Lower leg skin (tissue), 4 donors: ENCODE measurements around the gene MRPL46. TPM values are rescaled to one million over a fixed set of nuclear protein-coding genes. Genes with fewer than 3 reads are reported as not detected.
A peak's percentile ranks its signal among the peaks of the same experiment; 100 is the strongest.
"Not testable (repeated sequence)": the region's sequence is repeated elsewhere in the genome, so short reads cannot be mapped to it uniquely, and the experiment has no call there.

Experiments used
- DNase-seq, 2 donors: peaks; one replicate each; pipeline ENCODE4 v3.0.0-alpha.2; 2019; ENCODE audit warnings: low spot score in 2 of 2
- H3K4me3 ChIP-seq: fragments of 200-600 bp; sonication (generic); 2 replicates; pipeline ENCODE4 v1.5.1; 2017; ENCODE audit warnings: mild to moderate bottlenecking, low read depth; ENCODE audit not compliant: poor library complexity, severe bottlenecking
- CTCF ChIP-seq, 3 donors: fragments of 450-650 bp; IDR thresholded peaks; one replicate each; pipeline ENCODE4 v1.5.1; 2016; ENCODE audit warnings: antibody characterized with exemption in 3 of 3, mild to moderate bottlenecking in 3 of 3, moderate library complexity in 2 of 3
- POLR2A ChIP-seq, 2 donors: fragments of 450-650 bp; IDR thresholded peaks; one replicate each; pipeline ENCODE4 v1.6.1; 2016 to 2017; ENCODE audit warnings: antibody characterized with exemption in 2 of 2, mild to moderate bottlenecking in 1 of 2, moderate library complexity in 1 of 2
- WGBS, 2 donors: methylation state at CpG; one replicate each; pipeline ENCODE4 v1.1.5; 2018; 5-methylcytosine and 5-hydroxymethylcytosine counted together
- intact Hi-C: fragments of 100-400 bp; cut with DNase I; formaldehyde crosslinking; loops from one replicate; pipeline ENCODE4 v1.15.0; 2023; ENCODE audit warnings: low total_unique reads
- total RNA-seq, 4 donors: library from RNA; depleted of rRNA; stranded (reverse); fragments of >200 nt; gene quantifications; one replicate each; pipeline ENCODE4 v1.1.0, GENCODE V29; 2016

Gene MRPL46
- total RNA-seq, 4 donors from 2014 or later, result 7.6 to 28.4 (median 17.8) TPM

- intact Hi-C loops, result loop anchor here (10.0 kb wide), 1 partner anchor 144 kb away; no protein-coding TSS in a partner anchor
- WGBS, 2 donors, result 89% methylated on average over 6 of the region's 6 CpGs
- DNase-seq, result no peak
- TF ChIP-seq POLR2A (IDR thresholded peaks at IDR 0.05), result no peak
- no peak for TF ChIP-seq CTCF (IDR thresholded peaks at IDR 0.05)
- H3K4me3 ChIP-seq, result no peak overlapping the region
Observed at GRCh38 chr15:88470625-88471372, 3.6 kb upstream of the MRPL46 start.

DNA sequence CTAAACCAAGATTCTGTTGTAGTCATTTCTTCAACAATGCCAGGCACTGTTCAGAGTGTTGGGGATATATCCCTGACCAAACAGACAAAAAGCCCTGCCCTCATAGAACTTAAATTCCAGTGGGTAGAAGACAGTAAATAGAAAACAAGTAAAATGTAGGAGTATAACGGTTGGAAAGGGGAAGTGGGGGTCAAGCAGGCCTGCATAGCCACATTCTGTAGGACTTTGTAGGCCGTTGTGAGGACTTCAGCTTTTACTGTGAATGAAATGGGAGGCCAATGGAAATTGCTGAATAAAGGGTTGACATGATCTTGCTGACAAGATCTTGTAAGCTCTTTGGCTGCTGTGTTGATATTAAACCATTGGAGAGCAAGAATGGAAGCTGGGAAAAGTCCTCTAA is 2.1 kb upstream of the MRPL46 start:
- intact Hi-C loops, result no loop called here
- no peak for DNase-seq
- no peak overlapping the region for H3K4me3 ChIP-seq
- 90 to 93% methylated on average over 2 of the region's 2 CpGs for WGBS, 2 donors
- no peak for TF ChIP-seq CTCF (IDR thresholded peaks at IDR 0.05)
- TF ChIP-seq POLR2A (IDR thresholded peaks at IDR 0.05), result no peak

GRCh38 chr15:88468721-88469120 is 1.5 kb upstream of the MRPL46 start:
- DNase-seq, result peak in 1 of 2 donors; percentile 48
- H3K4me3 ChIP-seq, intact Hi-C loops: not testable (repeated sequence)

GRCh38 chr15:88467935-88468528 is 844 bp upstream of the MRPL46 start:
- H3K4me3 ChIP-seq, result peak overlapping the region; percentile 72
- TF ChIP-seq POLR2A (IDR thresholded peaks at IDR 0.05), result no peak
- no peak for TF ChIP-seq CTCF (IDR thresholded peaks at IDR 0.05)
- WGBS, 2 donors, result 3% methylated on average over 17 of the region's 17 CpGs
- intact Hi-C loops, result no loop called here
- DNase-seq, result peak in 1 of 2 donors; percentile 32

More at GRCh38 chr15:88468721-88469120, 1.5 kb upstream of the MRPL46 start:
- WGBS, 2 donors, result 91 to 95% methylated on average over 10 of the region's 10 CpGs

DNA sequence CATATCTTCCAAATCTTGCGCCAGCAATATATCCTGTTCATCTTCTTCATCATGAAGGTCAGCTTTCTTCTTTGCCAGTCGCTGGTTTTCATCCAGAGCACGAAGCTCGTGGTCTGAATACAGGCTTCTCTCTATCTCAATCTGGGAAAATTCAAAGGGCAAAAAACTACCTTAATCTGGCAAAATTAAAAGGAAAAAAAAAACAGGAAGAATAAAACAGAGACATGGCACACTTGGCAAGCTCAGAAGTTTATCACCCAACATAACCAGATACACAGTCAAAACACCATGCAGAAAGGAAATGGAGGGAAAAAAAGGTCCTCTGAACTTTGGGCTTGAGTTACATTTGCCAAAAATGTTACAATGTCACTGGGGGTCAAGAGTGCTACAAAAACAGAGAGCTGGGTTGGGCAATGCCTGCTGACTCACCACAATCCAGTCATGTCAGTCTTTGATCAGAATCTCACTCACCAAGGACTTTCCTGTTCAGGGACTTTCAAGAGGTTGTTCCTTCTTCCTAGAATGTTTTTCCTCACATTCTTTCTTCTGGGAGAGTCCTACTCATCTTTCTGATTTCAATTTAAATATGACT is 1.5 kb downstream of the MRPL46 start:
- intact Hi-C loops, result no loop called here
- WGBS, 2 donors, result 88% methylated on average over 4 of the region's 4 CpGs
- TF ChIP-seq CTCF (IDR thresholded peaks at IDR 0.05) (no peak), POLR2A (IDR thresholded peaks at IDR 0.05) (no peak)
- H3K4me3 ChIP-seq, result no peak overlapping the region
- peak in 1 of 2 donors; percentile 39 for DNase-seq

GRCh38 chr15:88463870-88464532 is 3.2 kb downstream of the MRPL46 start:
- no peak for TF ChIP-seq CTCF (IDR thresholded peaks at IDR 0.05)
- no peak for TF ChIP-seq POLR2A (IDR thresholded peaks at IDR 0.05)
- DNase-seq, result no peak
- 87 to 88% methylated on average over 2 of the region's 2 CpGs for WGBS, 2 donors
- no peak overlapping the region for H3K4me3 ChIP-seq
- intact Hi-C loops, result no loop called here
